HepG2 (cell line): ENCODE measurements around the gene CHCT1. TPM values are rescaled to one million over a fixed set of nuclear protein-coding genes. Genes with fewer than 3 reads are reported as not detected.

Source experiments
- ATAC-seq: fragments of 200-7000 bp; cut with Tn5 transposase; 3 replicates; pipeline ENCODE4 v1.9.1; 2020; ENCODE audit warnings: mild to moderate bottlenecking, moderate library complexity
- BruUV-seq: library from RNA; stranded (reverse); fragments of 400-500 nt; replicated peaks from 2 replicates; lab custom pipeline; 2021; lab: Mats Ljungman, UMichigan
- CTCF ChIA-PET: fragments of 300-600 bp; formaldehyde crosslinking; extraction: SDS; loops from one replicate; lab custom pipeline; 2021; ENCODE audit warnings: low total read pairs, inconsistent platforms, low intra/inter-chr PET ratio; lab: Yijun Ruan, JAX
- POLR2A ChIA-PET: fragments of 350-600 bp; sonication (Branson Sonifier 250); formaldehyde crosslinking; loops from one replicate; lab custom pipeline; 2020; ENCODE audit warnings: antibody characterized with exemption, inconsistent platforms; lab: Yijun Ruan, JAX
- DNase-seq: peaks from one replicate; pipeline ENCODE4 v3.0.0-alpha.2; 2015; ENCODE audit warnings: low spot score
- FAIRE-seq: peaks from 3 replicates; lab custom pipeline; 2011; peaks lifted over from hg19 to GRCh38; lab: Jason Lieb, UNC
- H2AFZ ChIP-seq: one replicate; pipeline ENCODE4 v1.6.1; 2011; ENCODE audit warnings: low read length, inconsistent platforms
- H3K27ac ChIP-seq: fragments of 300-600 bp; 3 replicates; pipeline ENCODE4 v1.8.0; 2011; ENCODE audit warnings: mixed run types, mild to moderate bottlenecking, mixed read lengths, low read length, inconsistent platforms; ENCODE audit not compliant: insufficient read depth; ENCODE audit errors: extremely low read length
- H3K27me3 ChIP-seq, 2 experiments: fragments of 200-600 bp in 1 of 2; 2 replicates in 1 of 2; 3 replicates in 1 of 2; pipeline versions ENCODE4 v1.6.0 to v1.8.0; 2011; ENCODE audit warnings: low read length in 2 of 2, mild to moderate bottlenecking in 2 of 2, moderate library complexity in 2 of 2, inconsistent platforms in 1 of 2; ENCODE audit not compliant: insufficient read depth in 2 of 2, control insufficient read depth in 1 of 2
- H3K36me3 ChIP-seq, 2 experiments: fragments of 200-600 bp in 1 of 2; replicated peaks in 1 of 2; 2 replicates in 1 of 2; 3 replicates in 1 of 2; pipeline versions ENCODE4 v1.5.1 to v1.8.0; 2011; ENCODE audit warnings: low read length in 2 of 2, inconsistent platforms in 1 of 2; ENCODE audit not compliant: insufficient read depth in 2 of 2, control insufficient read depth in 1 of 2
- H3K4me1 ChIP-seq: 2 replicates; pipeline ENCODE4 v1.5.1; 2012; ENCODE audit warnings: low read length, inconsistent platforms; ENCODE audit not compliant: insufficient read depth
- H3K4me2 ChIP-seq: 2 replicates; pipeline ENCODE4 v1.6.0; 2011; ENCODE audit warnings: low read depth, low read length, inconsistent platforms
- H3K4me3 ChIP-seq, 3 experiments: fragments of 200-600 bp in 1 of 3; sonication (generic), shearing (Covaris generic) in 1 of 3; replicated peaks in 1 of 3; 2 replicates each; pipeline ENCODE4 v1.5.1; 2011 to 2016; ENCODE audit warnings: low read length in 3 of 3, inconsistent platforms in 2 of 3, low read depth in 2 of 3, mild to moderate bottlenecking in 2 of 3, control low read depth in 1 of 3, mixed read lengths in 1 of 3; ENCODE audit not compliant: insufficient read depth in 1 of 3
- H3K79me2 ChIP-seq: one replicate; pipeline ENCODE4 v1.6.1; 2011; ENCODE audit warnings: low read length, inconsistent platforms; ENCODE audit not compliant: insufficient read depth
- H3K9ac ChIP-seq: 2 replicates; pipeline ENCODE4 v1.6.0; 2011; ENCODE audit warnings: mild to moderate bottlenecking, low read depth, low read length, inconsistent platforms; ENCODE audit not compliant: insufficient read depth
- H3K9me3 ChIP-seq: 2 replicates; pipeline ENCODE4 v1.5.1; 2012; ENCODE audit warnings: mild to moderate bottlenecking, low read length
- H4K20me1 ChIP-seq: 2 replicates; pipeline ENCODE4 v1.6.0; 2011; ENCODE audit warnings: inconsistent platforms, mild to moderate bottlenecking, low read length, moderate library complexity; ENCODE audit not compliant: insufficient read depth
- EED ChIP-seq: sonication (generic); formaldehyde crosslinking; IDR thresholded peaks from 2 replicates; pipeline ENCODE4 v1.5.0; 2020; ENCODE audit warnings: mild to moderate bottlenecking, missing genetic modification reagents
- HIVEP1 ChIP-seq: sonication (generic); formaldehyde crosslinking; IDR thresholded peaks from 2 replicates; pipeline ENCODE4 v1.4.0; 2020; ENCODE audit warnings: mild to moderate bottlenecking, missing genetic modification reagents
- HNRNPK ChIP-seq: fragments of 200-400 bp; formaldehyde crosslinking; IDR thresholded peaks from 2 replicates; pipeline ENCODE4 v1.6.1; 2018; ENCODE audit warnings: low read length, low read depth, moderate library complexity, mild to moderate bottlenecking; ENCODE audit not compliant: poor library complexity, severe bottlenecking
- HOXA3 ChIP-seq: sonication (generic); formaldehyde crosslinking; IDR thresholded peaks from 2 replicates; pipeline ENCODE4 v1.5.0; 2020; ENCODE audit warnings: missing genetic modification reagents
- KDM2A ChIP-seq: sonication (generic); formaldehyde crosslinking; IDR thresholded peaks from 2 replicates; pipeline ENCODE4 v1.4.0; 2020; ENCODE audit warnings: low read depth, missing genetic modification reagents, borderline replicate concordance
- KLF12 ChIP-seq: sonication (generic); formaldehyde crosslinking; IDR thresholded peaks from 2 replicates; pipeline ENCODE4 v1.4.0; 2020; ENCODE audit warnings: missing genetic modification reagents, borderline replicate concordance
- KLF16 ChIP-seq, 2 experiments: sonication (generic) in 1 of 2; formaldehyde crosslinking in 1 of 2; IDR thresholded peaks; 2 replicates each; pipeline versions ENCODE4 v1.6.1 to v1.8.0; 2016 to 2023; ENCODE audit warnings: missing genetic modification reagents in 2 of 2, missing compliant biosample characterization in 1 of 2
- MLLT10 ChIP-seq: sonication (generic); formaldehyde crosslinking; IDR thresholded peaks from 2 replicates; pipeline ENCODE4 v1.4.0; 2020; ENCODE audit warnings: missing genetic modification reagents
- NCOA2 ChIP-seq: sonication (generic); formaldehyde crosslinking; IDR thresholded peaks from 2 replicates; pipeline ENCODE4 v1.8.0; 2022; ENCODE audit warnings: inconsistent platforms
- POGZ ChIP-seq: sonication (generic); formaldehyde crosslinking; IDR thresholded peaks from 2 replicates; pipeline ENCODE4 v1.4.0; 2020; ENCODE audit warnings: mild to moderate bottlenecking, missing genetic modification reagents
- SP5 ChIP-seq: IDR thresholded peaks from 2 replicates; pipeline ENCODE4 v1.6.1; 2016; ENCODE audit warnings: low read depth, borderline replicate concordance
- ZNF260 ChIP-seq: sonication (generic); formaldehyde crosslinking; IDR thresholded peaks from 2 replicates; pipeline ENCODE4 v1.4.0; 2020; ENCODE audit warnings: missing genetic modification reagents, low read depth, mild to moderate bottlenecking, borderline replicate concordance
- ZNF430 ChIP-seq: sonication (generic); formaldehyde crosslinking; IDR thresholded peaks from 2 replicates; pipeline ENCODE4 v1.9.0; 2021; ENCODE audit warnings: mild to moderate bottlenecking, missing genetic modification reagents
- ZNF619 ChIP-seq: sonication (generic); formaldehyde crosslinking; IDR thresholded peaks from 2 replicates; pipeline ENCODE4 v1.4.0; 2020; ENCODE audit warnings: mild to moderate bottlenecking, missing genetic modification reagents
- ZNF747 ChIP-seq: sonication (generic); formaldehyde crosslinking; IDR thresholded peaks from 2 replicates; pipeline ENCODE4 v1.8.1; 2023; ENCODE audit warnings: missing genetic modification reagents, mild to moderate bottlenecking, borderline replicate concordance
- ZNF788 ChIP-seq: sonication (generic); formaldehyde crosslinking; IDR thresholded peaks from 2 replicates; pipeline ENCODE4 v1.5.0; 2020; ENCODE audit warnings: mild to moderate bottlenecking, missing genetic modification reagents, borderline replicate concordance
- WGBS: methylation state at CpG from one replicate; pipeline ENCODE4 v1.1.6; 2017; ENCODE audit warnings: low lambda C conversion rate; 5-methylcytosine and 5-hydroxymethylcytosine counted together
- in situ Hi-C: cut with HindIII; loops from 2 replicates; pipeline ENCODE4 v1.10.0; 2017; ENCODE audit warnings: low pct_unique_long_range_greater_than_20kb; ENCODE audit not compliant: extremely low pct_ligation_motif_present
- intact Hi-C: fragments of 100-400 bp; cut with micrococcal nuclease; formaldehyde crosslinking; loops from one replicate; pipeline ENCODE4 v1.10.0; 2022; ENCODE audit not compliant: unreplicated experiment
- polyA plus RNA-seq, 8 experiments: library from polyadenylated mRNA; depleted of rRNA in 3 of 8; stranded (reverse) in 7 of 8; unstranded in 1 of 8; fragments of >200 nt; fragmentation: Illumina TruSeq in 4 of 8; extraction: Trizol in 4 of 8; gene quantifications; 2 replicates each; pipeline versions ENCODE4 v1.2.1 to v1.2.3, GENCODE V29; 2011 to 2016; ENCODE audit warnings: low read depth in 4 of 8, missing spikeins in 1 of 8, mixed read lengths in 1 of 8; ENCODE audit not compliant: insufficient read depth in 1 of 8
- total RNA-seq, 5 experiments: library from RNA; depleted of rRNA; stranded (reverse); fragments of >200 nt; fragmentation: Illumina TruSeq; extraction: Trizol; gene quantifications; 2 replicates each; pipeline ENCODE4 v1.2.3, GENCODE V29; 2016; ENCODE audit warnings: low read depth in 1 of 5
- TF ChIP-seq, protein P1 (sequence below): sonication (generic); formaldehyde crosslinking; conservative IDR thresholded peaks from 2 replicates; pipeline ENCODE4 v1.5.0; 2020; ENCODE audit warnings: missing genetic modification reagents
- TF ChIP-seq, protein P2 (sequence below): sonication (generic); formaldehyde crosslinking; IDR thresholded peaks from 2 replicates; pipeline ENCODE4 v1.5.0; 2020; ENCODE audit warnings: mild to moderate bottlenecking, missing genetic modification reagents

The CHCT1 gene
- total and polyA plus RNA-seq, 2 of the 13 experiments (the other 11 are each of a cell fraction or from before 2014, with no cell fraction given), result not detected

DNA sequence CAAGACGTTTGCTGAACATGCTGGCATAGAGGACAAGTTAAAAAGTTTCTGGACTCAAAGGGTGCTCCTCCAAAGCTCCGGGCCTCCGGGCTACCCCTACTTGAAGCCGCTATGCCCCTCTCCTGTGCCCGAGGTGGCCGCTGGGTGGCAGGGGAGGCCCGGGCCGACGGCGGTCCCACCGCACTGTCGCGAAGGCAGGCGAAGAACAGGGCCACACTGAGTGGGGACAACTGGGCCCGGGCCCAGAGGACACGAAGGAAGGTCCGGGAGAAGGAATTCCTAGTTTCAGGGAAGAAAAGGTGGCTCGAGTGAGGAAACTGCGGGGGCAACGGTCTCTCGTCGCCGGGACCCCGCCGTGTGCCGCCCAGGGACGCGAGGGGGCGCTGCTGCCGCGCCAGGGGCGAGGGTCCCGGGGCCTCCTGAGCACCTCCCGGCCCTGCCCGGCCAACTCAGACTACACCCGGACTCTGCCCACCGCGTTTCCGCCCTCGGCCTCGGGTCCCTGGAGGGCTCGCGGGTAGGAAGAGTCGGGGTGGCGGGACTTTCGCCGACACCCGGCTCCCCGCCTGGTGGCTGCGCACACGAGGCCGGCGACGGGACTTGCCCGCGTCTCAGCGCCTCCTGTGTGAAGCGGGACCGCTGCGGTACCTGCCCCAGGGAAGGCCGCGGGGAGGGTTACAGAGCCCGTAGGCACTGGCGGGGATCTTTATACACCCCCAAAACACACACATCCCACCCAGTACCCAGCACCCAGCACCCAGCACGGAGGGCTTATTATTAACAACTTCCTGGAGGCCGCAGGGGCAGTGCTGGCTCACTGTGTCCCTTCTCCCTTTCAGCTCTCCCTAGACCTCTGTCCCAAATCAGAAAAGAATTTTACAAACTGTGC lies 772 bp upstream of the CHCT1 start:
- Histone ChIP-seq H3K9ac (peak overlapping the region; percentile 16; the same call in 1 of the 2 replicates), H3K4me3 (peak overlapping the region; percentile 14 to 52 (median 27)), H3K27ac (no peak overlapping the region), H3K79me2 (no peaks in the 10 kb centered on the region), H2AFZ (peak overlapping the region; percentile 55), H3K9me3 (no peaks in the 10 kb centered on the region), H4K20me1 (no peaks in the 10 kb centered on the region), H3K36me3 (no peaks in the 10 kb centered on the region), H3K4me1 (peaks cover 12% of the 10 kb centered on the region; the same call in 1 of the 2 replicates), H3K27me3 (peaks cover 4 to 15% of the 10 kb centered on the region in 2 experiments; a peak in 4 of 5 replicates), H3K4me2 (peak overlapping the region; percentile 79)
- peak; percentile 97 for ATAC-seq
- ChIA-PET POLR2A (no interaction called here), CTCF (interaction anchor here (0.6 to 2.6 kb wide), 4 partner anchors 14 to 220 kb away, joined by 3 to 12 read pairs (median 4); no protein-coding TSS in a partner anchor)
- in situ Hi-C loops, result no loop called here
- intact Hi-C loops, result loop anchor here (2.0 kb wide), 2 partner anchors 15 to 217 kb away; no protein-coding TSS in a partner anchor
- WGBS, result 53% methylated on average over 45 of the region's 66 CpGs
- FAIRE-seq, result no peak
- no TSS peak for BruUV-seq
- DNase-seq, result peak; percentile 42
- TF ChIP-seq ZNF260 (CRISPR knock-in tag), result no peak
- peak; percentile 36 for TF ChIP-seq HNRNPK
- peak in 1 of 2 experiments; percentile 61; a peak in 1 of 4 replicates for TF ChIP-seq KLF16 (CRISPR knock-in tag; IDR thresholded peaks at IDR 0.05)
- peak; percentile 65; the same call in 1 of the 2 replicates for TF ChIP-seq ZNF430 (CRISPR knock-in tag)
- TF ChIP-seq HOXA3 (CRISPR knock-in tag), result peak; percentile 48; the same call in 1 of the 2 replicates
- no peak for TF ChIP-seq KLF12
- peak; percentile 86 for TF ChIP-seq KDM2A (CRISPR knock-in tag)
- TF ChIP-seq, protein P1, sequence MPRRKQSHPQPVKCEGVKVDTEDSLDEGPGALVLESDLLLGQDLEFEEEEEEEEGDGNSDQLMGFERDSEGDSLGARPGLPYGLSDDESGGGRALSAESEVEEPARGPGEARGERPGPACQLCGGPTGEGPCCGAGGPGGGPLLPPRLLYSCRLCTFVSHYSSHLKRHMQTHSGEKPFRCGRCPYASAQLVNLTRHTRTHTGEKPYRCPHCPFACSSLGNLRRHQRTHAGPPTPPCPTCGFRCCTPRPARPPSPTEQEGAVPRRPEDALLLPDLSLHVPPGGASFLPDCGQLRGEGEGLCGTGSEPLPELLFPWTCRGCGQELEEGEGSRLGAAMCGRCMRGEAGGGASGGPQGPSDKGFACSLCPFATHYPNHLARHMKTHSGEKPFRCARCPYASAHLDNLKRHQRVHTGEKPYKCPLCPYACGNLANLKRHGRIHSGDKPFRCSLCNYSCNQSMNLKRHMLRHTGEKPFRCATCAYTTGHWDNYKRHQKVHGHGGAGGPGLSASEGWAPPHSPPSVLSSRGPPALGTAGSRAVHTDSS, result no peak
- peak; percentile 55; the same call in 1 of the 2 replicates for TF ChIP-seq ZNF788
- TF ChIP-seq EED, result no peak; the same call in 1 of the 2 replicates
- TF ChIP-seq SP5 (CRISPR knock-in tag), result no peak
- TF ChIP-seq, protein P2, sequence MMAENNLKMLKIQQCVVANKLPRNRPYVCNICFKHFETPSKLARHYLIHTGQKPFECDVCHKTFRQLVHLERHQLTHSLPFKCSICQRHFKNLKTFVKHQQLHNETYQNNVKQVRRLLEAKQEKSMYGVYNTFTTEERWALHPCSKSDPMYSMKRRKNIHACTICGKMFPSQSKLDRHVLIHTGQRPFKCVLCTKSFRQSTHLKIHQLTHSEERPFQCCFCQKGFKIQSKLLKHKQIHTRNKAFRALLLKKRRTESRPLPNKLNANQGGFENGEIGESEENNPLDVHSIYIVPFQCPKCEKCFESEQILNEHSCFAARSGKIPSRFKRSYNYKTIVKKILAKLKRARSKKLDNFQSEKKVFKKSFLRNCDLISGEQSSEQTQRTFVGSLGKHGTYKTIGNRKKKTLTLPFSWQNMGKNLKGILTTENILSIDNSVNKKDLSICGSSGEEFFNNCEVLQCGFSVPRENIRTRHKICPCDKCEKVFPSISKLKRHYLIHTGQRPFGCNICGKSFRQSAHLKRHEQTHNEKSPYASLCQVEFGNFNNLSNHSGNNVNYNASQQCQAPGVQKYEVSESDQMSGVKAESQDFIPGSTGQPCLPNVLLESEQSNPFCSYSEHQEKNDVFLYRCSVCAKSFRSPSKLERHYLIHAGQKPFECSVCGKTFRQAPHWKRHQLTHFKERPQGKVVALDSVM (CRISPR knock-in tag), result no peak
- TF ChIP-seq HIVEP1 (CRISPR knock-in tag), result no peak
- TF ChIP-seq MLLT10 (CRISPR knock-in tag), result no peak
- TF ChIP-seq POGZ (CRISPR knock-in tag), result peak; percentile 65
- TF ChIP-seq ZNF747 (CRISPR knock-in tag), result no peak
- no peak for TF ChIP-seq ZNF619 (CRISPR knock-in tag)
- no peak for TF ChIP-seq NCOA2
